Measurements from ENCODE around the gene UST.

GRCh38 chr6:148869585-148869984, 122.8 kb downstream of the UST start:
- TF ChIP-seq ZNF274 (IDR thresholded peaks at IDR 0.05; ENCODE audit: low read depth, low read length) (no peak), SUZ12 (IDR thresholded peaks at IDR 0.05; ENCODE audit: extremely low read depth, insufficient read depth, insufficient read length) (no peak)

All from NT2/D1 (cell line).